Measurements from ENCODE around the gene STPG3. TPM values are rescaled to one million over a fixed set of nuclear protein-coding genes. Genes with fewer than 3 reads are reported as not detected.
A peak's percentile ranks its signal among the peaks of the same experiment; 100 is the strongest.

Gene STPG3
- total and polyA plus RNA-seq, 2 of the 13 experiments (the other 11 are each of a cell fraction or from before 2014, with no cell fraction given), result not detected

GRCh38 chr9:137229903-137230704, 21.0 kb upstream of the STPG3 start (continued):
- TF ChIP-seq FOXP4 (CRISPR knock-in tag; IDR thresholded peaks at IDR 0.05) (peak; percentile 53), IRF9 (CRISPR knock-in tag; IDR thresholded peaks at IDR 0.05; ENCODE audit: borderline replicate concordance) (peak; percentile 48; the same call in 1 of the 2 replicates), AGO1 (IDR thresholded peaks at IDR 0.05; ENCODE audit: low read depth, low read length, poor library complexity, severe bottlenecking) (peak; percentile 95), ATF7-NPFF (CRISPR knock-in tag; IDR thresholded peaks at IDR 0.05; ENCODE audit: low read depth) (peak; percentile 79; the same call in 1 of the 2 replicates), ZNF546 (CRISPR knock-in tag; conservative IDR thresholded peaks at IDR 0.05) (no peak), GABPB1 (CRISPR knock-in tag; IDR thresholded peaks at IDR 0.05) (peak; percentile 95), HOMEZ (CRISPR knock-in tag; IDR thresholded peaks at IDR 0.05; ENCODE audit: low read depth) (no peak; the same call in 1 of the 2 replicates), ZNF44 (CRISPR knock-in tag; IDR thresholded peaks at IDR 0.05) (0 out of 2 replicates have a peak, but pooled peaks have one; percentile 28), CBFB (CRISPR knock-in tag; IDR thresholded peaks at IDR 0.05) (no peak), ZNF350 (CRISPR knock-in tag; IDR thresholded peaks at IDR 0.05; ENCODE audit: borderline replicate concordance, low read depth) (peak; percentile 88), BCLAF1 (IDR thresholded peaks at IDR 0.05) (no peak), NR1H2 (CRISPR knock-in tag; IDR thresholded peaks at IDR 0.05; ENCODE audit: borderline replicate concordance, low read depth) (no peak), PRDM10 (CRISPR knock-in tag; IDR thresholded peaks at IDR 0.05; ENCODE audit: low read depth) (peak; percentile 91), ZBTB8A (CRISPR knock-in tag; IDR thresholded peaks at IDR 0.05; ENCODE audit: borderline replicate concordance, low read depth) (no peak), ZNF121 (CRISPR knock-in tag; IDR thresholded peaks at IDR 0.05) (no peak), ZFAT (CRISPR knock-in tag; conservative IDR thresholded peaks at IDR 0.05) (no peak)

All from HepG2 (cell line).